Esophagus muscularis mucosa (tissue), 4 donors: ENCODE data around the gene TXLNA. TPM values are rescaled to one million over a fixed set of nuclear protein-coding genes. Genes with fewer than 3 reads are reported as not detected.

ENCODE experiments used
- DNase-seq: peaks from one replicate; pipeline ENCODE4 v3.0.0-alpha.2; 2017; ENCODE audit errors: extremely low spot score
- H3K27ac ChIP-seq, 4 donors: fragments of 200-600 bp; sonication (generic); replicated peaks in 1 of 4; 1 replicate in 3 of 4; 2 replicates in 1 of 4; pipeline ENCODE4 v1.5.1; 2016 to 2019; ENCODE audit warnings: mild to moderate bottlenecking in 1 of 4
- H3K27me3 ChIP-seq, 4 donors: fragments of 200-600 bp; sonication (generic); one replicate each; pipeline versions ENCODE4 v1.5.1 to v1.6.0; 2016 to 2019
- H3K36me3 ChIP-seq, 4 donors: fragments of 200-600 bp; sonication (generic); one replicate each; pipeline ENCODE4 v1.5.1; 2016 to 2019
- H3K4me1 ChIP-seq, 4 donors: fragments of 200-600 bp; sonication (generic); one replicate each; pipeline ENCODE4 v1.5.1; 2016 to 2019
- H3K4me3 ChIP-seq, 4 donors: fragments of 200-600 bp; sonication (generic); 1 replicate in 2 of 4; 2 replicates in 2 of 4; pipeline ENCODE4 v1.5.1; 2016 to 2019; ENCODE audit warnings: mild to moderate bottlenecking in 4 of 4, moderate library complexity in 1 of 4
- H3K9me3 ChIP-seq, 4 donors: fragments of 200-600 bp; sonication (generic); 1 replicate in 3 of 4; 2 replicates in 1 of 4; pipeline ENCODE4 v1.5.1; 2016 to 2019
- CTCF ChIP-seq, 3 experiments: fragments of 200-600 bp in 2 of 3; fragments of 450-650 bp in 1 of 3; sonication (generic) in 2 of 3; IDR thresholded peaks; one replicate each; pipeline ENCODE4 v1.5.1; 2017 to 2019; ENCODE audit warnings: antibody characterized with exemption in 3 of 3, mild to moderate bottlenecking in 2 of 3, moderate library complexity in 1 of 3
- EP300 ChIP-seq: sonication (generic); formaldehyde crosslinking; IDR thresholded peaks from one replicate; pipeline ENCODE4 v1.6.1; 2017; ENCODE audit warnings: antibody characterized with exemption
- POLR2A ChIP-seq: fragments of 450-650 bp; IDR thresholded peaks from one replicate; pipeline ENCODE4 v1.6.1; 2017; ENCODE audit warnings: antibody characterized with exemption, moderate library complexity, mild to moderate bottlenecking, low read depth
- POLR2AphosphoS5 ChIP-seq, 2 donors: sonication (generic); formaldehyde crosslinking; IDR thresholded peaks; one replicate each; pipeline ENCODE4 v1.6.1; 2017; ENCODE audit warnings: antibody characterized with exemption in 2 of 2
- WGBS: methylation state at CpG from one replicate; pipeline ENCODE4 v1.1.5; 2018; 5-methylcytosine and 5-hydroxymethylcytosine counted together
- intact Hi-C: fragments of 100-400 bp; cut with DNase I; formaldehyde crosslinking; loops from one replicate; pipeline ENCODE4 v1.15.1; 2023
- total RNA-seq, 4 donors: library from RNA; depleted of rRNA; stranded (reverse); fragments of >200 nt; gene quantifications; one replicate each; pipeline versions ENCODE4 v1.1.0 to v1.2.1, GENCODE V29; 2016

The TXLNA gene
- total RNA-seq, 4 donors from 2014 or later, result 43.6 to 88.4 (median 70.4) TPM

- intact Hi-C loops, result no loop called here
- WGBS, result 83% methylated on average over 6 of the region's 6 CpGs
- no peak overlapping the region for H3K27ac ChIP-seq
- H3K4me1 ChIP-seq, result peaks cover 53 to 81% (median 69%) of the 10 kb centered on the region in 4 donors
- DNase-seq, result no peak
- no peaks in the 10 kb centered on the region for H3K27me3 ChIP-seq
- peak overlapping the region in 2 of 4 donors; percentile 2 to 66 for H3K4me3 ChIP-seq
- peaks cover 10 to 58% (median 43%) of the 10 kb centered on the region in 4 donors for H3K36me3 ChIP-seq
- H3K9me3 ChIP-seq, result peaks cover 0 to 3% (median 0%) of the 10 kb centered on the region in 4 donors
- no peak for TF ChIP-seq CTCF (IDR thresholded peaks at IDR 0.05)
- TF ChIP-seq POLR2A, result no peak
- TF ChIP-seq POLR2AphosphoS5 (IDR thresholded peaks at IDR 0.05), result no peak
- no peak for TF ChIP-seq EP300
These were observed 2.6 kb downstream of the TXLNA start for GRCh38 chr1:32182060-32182459.

- no peak overlapping the region for H3K27ac ChIP-seq
- no peak overlapping the region for H3K4me3 ChIP-seq
- H3K4me1 ChIP-seq, result peaks cover 45 to 73% (median 61%) of the 10 kb centered on the region in 4 donors
- no peak for DNase-seq
- intact Hi-C loops, result no loop called here
- no peaks in the 10 kb centered on the region for H3K27me3 ChIP-seq
- peaks cover 0 to 3% (median 0%) of the 10 kb centered on the region in 4 donors for H3K9me3 ChIP-seq
- peaks cover 35 to 84% (median 69%) of the 10 kb centered on the region in 4 donors for H3K36me3 ChIP-seq
- TF ChIP-seq CTCF (IDR thresholded peaks at IDR 0.05) (no peak), POLR2AphosphoS5 (IDR thresholded peaks at IDR 0.05) (no peak), POLR2A (no peak), EP300 (no peak)
These were observed 5.2 kb downstream of the TXLNA start for GRCh38 chr1:32184650-32185049.

GRCh38 chr1:32186077-32186476 lies 6.6 kb downstream of the TXLNA start:
- WGBS, result 89% methylated on average over 2 of the region's 2 CpGs
- DNase-seq, result no peak
- H3K9me3 ChIP-seq, result peaks cover 0 to 3% (median 0%) of the 10 kb centered on the region in 4 donors
- no peaks in the 10 kb centered on the region for H3K27me3 ChIP-seq
- peaks cover 37 to 61% (median 54%) of the 10 kb centered on the region in 4 donors for H3K4me1 ChIP-seq
- TF ChIP-seq CTCF (IDR thresholded peaks at IDR 0.05), result no peak
- TF ChIP-seq POLR2AphosphoS5 (IDR thresholded peaks at IDR 0.05), result no peak
- no peak for TF ChIP-seq POLR2A
- no peak for TF ChIP-seq EP300
- intact Hi-C loops, result no loop called here
- H3K36me3 ChIP-seq, result peaks cover 49 to 98% (median 84%) of the 10 kb centered on the region in 4 donors
- H3K4me3 ChIP-seq, result no peak overlapping the region
- no peak overlapping the region for H3K27ac ChIP-seq

- 96% methylated on average over 2 of the region's 2 CpGs for WGBS
- Histone ChIP-seq H3K9me3 (peaks cover 0 to 3% (median 0%) of the 10 kb centered on the region in 4 donors), H3K4me3 (no peak overlapping the region), H3K4me1 (peaks cover 33 to 57% (median 49%) of the 10 kb centered on the region in 4 donors), H3K27me3 (no peaks in the 10 kb centered on the region), H3K27ac (no peak overlapping the region), H3K36me3 (peaks cover 53 to 98% (median 86%) of the 10 kb centered on the region in 4 donors)
- TF ChIP-seq CTCF (IDR thresholded peaks at IDR 0.05) (no peak), EP300 (no peak), POLR2A (no peak), POLR2AphosphoS5 (IDR thresholded peaks at IDR 0.05) (no peak)
- no peak for DNase-seq
- intact Hi-C loops, result no loop called here
These were observed 7.0 kb downstream of the TXLNA start for GRCh38 chr1:32186491-32186890.

- Histone ChIP-seq H3K36me3 (peaks cover 67 to 98% (median 90%) of the 10 kb centered on the region in 4 donors), H3K27me3 (no peaks in the 10 kb centered on the region), H3K9me3 (peaks cover 0 to 3% (median 0%) of the 10 kb centered on the region in 4 donors), H3K4me3 (no peak overlapping the region), H3K4me1 (peaks cover 24 to 43% (median 36%) of the 10 kb centered on the region in 4 donors), H3K27ac (no peak overlapping the region)
- no peak for TF ChIP-seq POLR2A
- no peak for TF ChIP-seq POLR2AphosphoS5 (IDR thresholded peaks at IDR 0.05)
- no peak for TF ChIP-seq CTCF (IDR thresholded peaks at IDR 0.05)
- no peak for TF ChIP-seq EP300
- DNase-seq, result no peak
- intact Hi-C loops, result no loop called here
- WGBS, result 94% methylated on average over 9 of the region's 9 CpGs
These were observed 8.4 kb downstream of the TXLNA start for GRCh38 chr1:32187850-32188249.
